OCI-M2 (cell line): ENCODE results near the gene RNF212.

Experiments
- DNase-seq: peaks from one replicate; lab custom pipeline; 2025; ENCODE audit not compliant: unreplicated experiment; lab: John Stamatoyannopoulos, UW

Gene RNF212

GRCh38 chr4:1090465-1091440 is 22.6 kb downstream of the RNF212 start:
- DNase-seq: no peak

- DNase-seq: no peak
These were observed 23.3 kb downstream of the RNF212 start for GRCh38 chr4:1090036-1090435.

GRCh38 chr4:1087371-1087770 is 26.0 kb downstream of the RNF212 start:
- no peak for DNase-seq

- no peak for DNase-seq
These were observed 27.4 kb downstream of the RNF212 start for GRCh38 chr4:1086011-1086410.

- no peak for DNase-seq
These were observed 28.0 kb downstream of the RNF212 start for GRCh38 chr4:1085404-1085799.

- no peak for DNase-seq
These were observed 28.5 kb downstream of the RNF212 start for GRCh38 chr4:1084796-1085403.

GRCh38 chr4:1084394-1084793 is 29.0 kb downstream of the RNF212 start:
- no peak for DNase-seq

- no peak for DNase-seq
These were observed 30.9 kb downstream of the RNF212 start for GRCh38 chr4:1082215-1083182.

GRCh38 chr4:1081689-1082040 is 31.7 kb downstream of the RNF212 start:
- no peak for DNase-seq

GRCh38 chr4:1080961-1081688 is 32.2 kb downstream of the RNF212 start:
- DNase-seq: no peak

- no peak for DNase-seq
These were observed 32.9 kb downstream of the RNF212 start for GRCh38 chr4:1080432-1080831.

GRCh38 chr4:1079711-1080265 is 33.6 kb downstream of the RNF212 start:
- DNase-seq: no peak

- no peak for DNase-seq
These were observed 34.9 kb downstream of the RNF212 start for GRCh38 chr4:1078490-1078889.

- DNase-seq: no peak
These were observed 35.5 kb downstream of the RNF212 start for GRCh38 chr4:1077711-1078477.

- no peak for DNase-seq
These were observed 37.3 kb downstream of the RNF212 start for GRCh38 chr4:1075809-1076699.

GRCh38 chr4:1075225-1075624 is 38.1 kb downstream of the RNF212 start:
- no peak for DNase-seq

GRCh38 chr4:1074077-1074476 is 39.3 kb downstream of the RNF212 start:
- no peak for DNase-seq

GRCh38 chr4:1072830-1073446 is 40.4 kb downstream of the RNF212 start:
- DNase-seq: no peak
